ENCODE data around the gene POLR2C. TPM values are rescaled to one million over a fixed set of nuclear protein-coding genes. Genes with fewer than 3 reads are reported as not detected.

POLR2C gene
- total RNA-seq, 1 donor from 2014 or later: 78.7 TPM

- DNase-seq (ENCODE audit: low read depth) (no peak), FAIRE-seq (no peak)
- no peak for TF ChIP-seq CTCF (IDR thresholded peaks at IDR 0.05; ENCODE audit: insufficient read depth, low read length, severe bottlenecking)
- H3K27me3 ChIP-seq (ENCODE audit: control insufficient read depth, insufficient read depth, low read length): no peaks in the 10 kb centered on the region
- peaks cover 14% of the 10 kb centered on the region for H3K36me3 ChIP-seq (ENCODE audit: control insufficient read depth, insufficient read depth, low read length)
- H3K4me3 ChIP-seq (ENCODE audit: low read depth, low read length): no peak overlapping the region
Measured at GRCh38 chr16:57474671-57475661, 12.5 kb downstream of the POLR2C start.

- Histone ChIP-seq H3K27me3 (ENCODE audit: control insufficient read depth, insufficient read depth, low read length) (no peaks in the 10 kb centered on the region), H3K36me3 (ENCODE audit: control insufficient read depth, insufficient read depth, low read length) (peaks cover 10% of the 10 kb centered on the region), H3K4me3 (ENCODE audit: low read depth, low read length) (no peak overlapping the region)
- FAIRE-seq (no peak), DNase-seq (ENCODE audit: low read depth) (no peak)
- peak; percentile 46 for TF ChIP-seq CTCF (IDR thresholded peaks at IDR 0.05; ENCODE audit: insufficient read depth, low read length, severe bottlenecking)
Measured at GRCh38 chr16:57475711-57476339, 13.3 kb downstream of the POLR2C start.

- peaks cover 9% of the 10 kb centered on the region for H3K36me3 ChIP-seq (ENCODE audit: control insufficient read depth, insufficient read depth, low read length)
- no peak for FAIRE-seq
- H3K4me3 ChIP-seq (ENCODE audit: low read depth, low read length): no peak overlapping the region
- TF ChIP-seq CTCF (IDR thresholded peaks at IDR 0.05; ENCODE audit: insufficient read depth, low read length, severe bottlenecking): no peak
- H3K27me3 ChIP-seq (ENCODE audit: control insufficient read depth, insufficient read depth, low read length): no peaks in the 10 kb centered on the region
- DNase-seq (ENCODE audit: low read depth): no peak
Measured at GRCh38 chr16:57476546-57477410, 14.3 kb downstream of the POLR2C start.

GRCh38 chr16:57477531-57478202 is 15.2 kb downstream of the POLR2C start:
- TF ChIP-seq CTCF (IDR thresholded peaks at IDR 0.05; ENCODE audit: insufficient read depth, low read length, severe bottlenecking): no peak
- Histone ChIP-seq H3K4me3 (ENCODE audit: low read depth, low read length) (no peak overlapping the region), H3K27me3 (ENCODE audit: control insufficient read depth, insufficient read depth, low read length) (no peaks in the 10 kb centered on the region), H3K36me3 (ENCODE audit: control insufficient read depth, insufficient read depth, low read length) (peaks cover 9% of the 10 kb centered on the region)
- FAIRE-seq (no peak), DNase-seq (ENCODE audit: low read depth) (no peak)
